ENCODE results near the gene OR6M1.

DNA sequence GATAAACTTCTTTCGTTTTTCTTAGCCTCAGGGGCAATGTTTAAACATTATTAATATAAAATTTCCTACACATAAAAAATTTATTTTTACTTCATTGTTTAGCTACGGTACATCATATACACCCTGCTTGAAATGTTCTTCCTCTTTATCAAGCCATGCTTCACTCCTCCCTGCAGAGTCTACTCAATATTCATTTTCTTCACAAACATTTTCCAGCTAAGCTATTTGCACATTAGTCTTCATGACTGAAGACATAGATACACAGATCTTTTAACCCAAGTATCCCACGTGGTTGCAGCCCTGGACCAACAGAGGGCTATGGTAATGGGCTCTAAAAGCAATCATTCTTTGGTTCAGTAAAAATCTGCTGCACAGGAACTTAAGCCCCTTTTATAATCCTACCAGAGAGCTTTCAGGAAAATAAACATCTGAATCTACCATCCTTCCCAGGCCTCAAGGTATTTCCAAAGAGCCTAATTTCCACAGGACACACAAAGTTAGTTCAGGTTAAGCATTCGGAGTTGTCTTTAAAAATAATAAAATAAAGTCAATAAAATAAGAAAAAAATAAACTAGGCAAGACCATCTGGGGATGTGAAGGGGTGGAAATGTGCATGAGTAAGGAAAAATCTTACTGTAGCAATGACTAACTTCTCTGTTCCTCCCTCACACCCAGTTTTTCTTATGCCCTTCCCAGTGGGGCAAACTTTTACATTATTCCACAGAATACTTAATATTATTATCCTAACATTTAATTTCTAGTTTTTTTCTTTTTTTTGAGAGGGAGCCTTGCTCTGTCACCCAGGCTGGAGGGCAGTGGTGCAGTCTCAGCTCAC, 30.2 kb downstream of the OR6M1 start:
- no peak for TF ChIP-seq EZH2 (IDR thresholded peaks at IDR 0.05; ENCODE audit: low read length, missing control alignments)
- TF ChIP-seq, protein P1, sequence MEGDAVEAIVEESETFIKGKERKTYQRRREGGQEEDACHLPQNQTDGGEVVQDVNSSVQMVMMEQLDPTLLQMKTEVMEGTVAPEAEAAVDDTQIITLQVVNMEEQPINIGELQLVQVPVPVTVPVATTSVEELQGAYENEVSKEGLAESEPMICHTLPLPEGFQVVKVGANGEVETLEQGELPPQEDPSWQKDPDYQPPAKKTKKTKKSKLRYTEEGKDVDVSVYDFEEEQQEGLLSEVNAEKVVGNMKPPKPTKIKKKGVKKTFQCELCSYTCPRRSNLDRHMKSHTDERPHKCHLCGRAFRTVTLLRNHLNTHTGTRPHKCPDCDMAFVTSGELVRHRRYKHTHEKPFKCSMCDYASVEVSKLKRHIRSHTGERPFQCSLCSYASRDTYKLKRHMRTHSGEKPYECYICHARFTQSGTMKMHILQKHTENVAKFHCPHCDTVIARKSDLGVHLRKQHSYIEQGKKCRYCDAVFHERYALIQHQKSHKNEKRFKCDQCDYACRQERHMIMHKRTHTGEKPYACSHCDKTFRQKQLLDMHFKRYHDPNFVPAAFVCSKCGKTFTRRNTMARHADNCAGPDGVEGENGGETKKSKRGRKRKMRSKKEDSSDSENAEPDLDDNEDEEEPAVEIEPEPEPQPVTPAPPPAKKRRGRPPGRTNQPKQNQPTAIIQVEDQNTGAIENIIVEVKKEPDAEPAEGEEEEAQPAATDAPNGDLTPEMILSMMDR (conservative IDR thresholded peaks at IDR 0.05 in 1 of 2, IDR thresholded peaks at IDR 0.05 in 1 of 2; ENCODE audit: low read depth in 1 of 2, low read length in 2 of 2), result no peak
